CD14-positive monocyte (primary cell): ENCODE data around the gene TBCK. TPM values are rescaled to one million over a fixed set of nuclear protein-coding genes. Genes with fewer than 3 reads are reported as not detected.

Experiments used
- DNase-seq, 3 donors: peaks; one replicate each; pipeline ENCODE4 v3.0.0-alpha.2; 2011 to 2022
- H2AFZ ChIP-seq: 2 replicates; pipeline ENCODE4 v1.6.0; 2012; ENCODE audit warnings: mild to moderate bottlenecking, low read depth, low read length, inconsistent platforms; ENCODE audit not compliant: insufficient read depth, poor library complexity, severe bottlenecking
- H3K27ac ChIP-seq, 2 donors: 1 replicate in 1 of 2; 2 replicates in 1 of 2; pipeline ENCODE4 v1.5.1; 2012 to 2013; ENCODE audit warnings: low read length in 2 of 2, control low read depth in 1 of 2, inconsistent platforms in 1 of 2, low read depth in 1 of 2, mild to moderate bottlenecking in 1 of 2
- H3K27me3 ChIP-seq, 2 donors: one replicate each; pipeline versions ENCODE4 v1.6.0 to v1.6.1; 2011 to 2013; ENCODE audit warnings: low read length in 2 of 2; ENCODE audit not compliant: control insufficient read depth in 2 of 2, insufficient read depth in 2 of 2
- H3K36me3 ChIP-seq, 2 donors: replicated peaks in 1 of 2; 1 replicate in 1 of 2; 2 replicates in 1 of 2; pipeline versions ENCODE4 v1.5.1 to v1.6.1; 2012 to 2013; ENCODE audit warnings: low read length in 2 of 2, control low read depth in 1 of 2, inconsistent platforms in 1 of 2, mild to moderate bottlenecking in 1 of 2; ENCODE audit not compliant: insufficient read depth in 2 of 2, control insufficient read depth in 1 of 2
- H3K4me1 ChIP-seq, 2 donors: 1 replicate in 1 of 2; 2 replicates in 1 of 2; pipeline versions ENCODE4 v1.5.1 to v1.6.1; 2012 to 2013; ENCODE audit warnings: low read length in 2 of 2, control low read depth in 1 of 2, inconsistent platforms in 1 of 2, mild to moderate bottlenecking in 1 of 2, moderate library complexity in 1 of 2; ENCODE audit not compliant: insufficient read depth in 2 of 2, control insufficient read depth in 1 of 2
- H3K4me2 ChIP-seq: replicated peaks from 2 replicates; pipeline ENCODE3; 2012; ENCODE audit warnings: low read length, moderate library complexity, mild to moderate bottlenecking; ENCODE audit not compliant: poor library complexity, severe bottlenecking; ENCODE audit errors: extremely low read depth
- H3K4me3 ChIP-seq, 3 experiments: fragments of 200-600 bp in 1 of 3; sonication (generic) in 1 of 3; replicated peaks in 1 of 3; 1 replicate in 2 of 3; 2 replicates in 1 of 3; pipeline ENCODE4 v1.5.1; 2011 to 2013; ENCODE audit warnings: low read length in 3 of 3, mild to moderate bottlenecking in 3 of 3, control low read depth in 2 of 3, low read depth in 2 of 3, inconsistent platforms in 1 of 3, moderate library complexity in 1 of 3
- H3K79me2 ChIP-seq: 2 replicates; pipeline ENCODE4 v1.6.0; 2012; ENCODE audit warnings: mild to moderate bottlenecking, control low read depth, inconsistent platforms, low read length, moderate library complexity; ENCODE audit not compliant: insufficient read depth
- H3K9ac ChIP-seq: 2 replicates; pipeline ENCODE4 v1.6.0; 2017; ENCODE audit warnings: low read length, mild to moderate bottlenecking; ENCODE audit not compliant: insufficient read depth, poor library complexity, severe bottlenecking
- H3K9me3 ChIP-seq, 2 donors: replicated peaks in 1 of 2; 1 replicate in 1 of 2; 2 replicates in 1 of 2; pipeline versions ENCODE4 v1.5.1 to v1.6.1; 2012 to 2013; ENCODE audit warnings: low read length in 2 of 2, control low read depth in 1 of 2; ENCODE audit not compliant: control insufficient read depth in 1 of 2, insufficient read depth in 1 of 2
- H4K20me1 ChIP-seq: 2 replicates; pipeline ENCODE4 v1.6.0; 2012; ENCODE audit warnings: mild to moderate bottlenecking, low read length, control low read depth, moderate library complexity; ENCODE audit not compliant: insufficient read depth
- H3K27ac Mint-ChIP-seq, 7 donors: one replicate each; pipeline ENCODE4 v1.8.0; 2020; ENCODE audit warnings: mild to moderate bottlenecking in 7 of 7, mixed read lengths in 7 of 7, moderate library complexity in 6 of 7, inconsistent platforms in 2 of 7
- H3K27me3 Mint-ChIP-seq, 3 donors: one replicate each; pipeline ENCODE4 v1.8.0; 2021 to 2022; ENCODE audit warnings: low read depth in 3 of 3, mild to moderate bottlenecking in 3 of 3, mixed read lengths in 3 of 3, moderate library complexity in 3 of 3, inconsistent platforms in 1 of 3
- H3K36me3 Mint-ChIP-seq, 2 donors: one replicate each; pipeline ENCODE4 v1.8.0; 2020; ENCODE audit warnings: mixed read lengths in 2 of 2, inconsistent platforms in 1 of 2, mild to moderate bottlenecking in 1 of 2
- H3K4me1 Mint-ChIP-seq: one replicate; pipeline ENCODE4 v1.8.0; 2020; ENCODE audit warnings: mild to moderate bottlenecking, mixed read lengths
- H3K4me3 Mint-ChIP-seq, 2 donors: one replicate each; pipeline ENCODE4 v1.8.0; 2020; ENCODE audit warnings: mild to moderate bottlenecking in 2 of 2, mixed read lengths in 2 of 2, moderate library complexity in 1 of 2
- H3K9me3 Mint-ChIP-seq, 7 donors: one replicate each; pipeline ENCODE4 v1.8.0; 2020 to 2022; ENCODE audit warnings: mixed read lengths in 7 of 7, mild to moderate bottlenecking in 6 of 7, moderate library complexity in 6 of 7, inconsistent platforms in 2 of 7
- WGBS: methylation state at CpG from one replicate; pipeline ENCODE4 v1.1.5; 2013; ENCODE audit warnings: missing lambda C conversion rate; ENCODE audit not compliant: insufficient coverage; 5-methylcytosine and 5-hydroxymethylcytosine counted together
- intact Hi-C, 2 donors: fragments of 100-400 bp; cut with micrococcal nuclease; formaldehyde crosslinking; loops; one replicate each; pipeline versions ENCODE4 v1.15.0 to v1.15.1; 2023
- polyA plus RNA-seq, 3 donors: library from polyadenylated mRNA; depleted of rRNA in 1 of 3; unstranded in 2 of 3; stranded (reverse) in 1 of 3; fragments of 300-500 nt in 2 of 3; fragments of >200 nt in 1 of 3; fragmentation: Illumina TruSeq in 2 of 3; gene quantifications; 1 replicate in 2 of 3; 2 replicates in 1 of 3; pipeline ENCODE4 v1.2.3, GENCODE V29; 2012 to 2021
- TF ChIP-seq, protein P1 (sequence below): fragments of 200-600 bp; IDR thresholded peaks from one replicate; pipeline ENCODE4 v1.8.0; 2022; ENCODE audit warnings: antibody characterized with exemption, mild to moderate bottlenecking

The TBCK gene
- polyA plus RNA-seq, 3 donors, result 8.0 to 14.0 (median 12.5) TPM

GRCh38 chr4:106317815-106318214 lies 1.8 kb upstream of the TBCK start:
- H3K4me1 ChIP-seq, result peaks cover 20 to 25% of the 10 kb centered on the region in 2 donors
- H3K79me2 ChIP-seq, result peaks cover 84% of the 10 kb centered on the region
- H3K36me3 Mint-ChIP-seq, result peaks cover 15 to 17% of the 10 kb centered on the region in 2 donors
- no peak overlapping the region for H2AFZ ChIP-seq
- peak overlapping the region in 1 of 3 experiments; percentile 95 for H3K4me3 ChIP-seq
- H3K27me3 Mint-ChIP-seq, result no peaks in the 10 kb centered on the region
- WGBS, result no CpG with 5 or more reads among the region's 1 CpG
- H3K4me1 Mint-ChIP-seq, result peaks cover 18% of the 10 kb centered on the region
- no peak overlapping the region for H3K4me3 Mint-ChIP-seq
- H3K36me3 ChIP-seq, result peaks cover 5 to 13% of the 10 kb centered on the region in 2 donors
- no peaks in the 10 kb centered on the region for H3K27me3 ChIP-seq
- no peak for DNase-seq
- peak overlapping the region; percentile 77 for H3K4me2 ChIP-seq
- peak overlapping the region in 1 of 7 donors; percentile 66 for H3K27ac Mint-ChIP-seq
- no peaks in the 10 kb centered on the region for H3K9me3 ChIP-seq
- no peaks in the 10 kb centered on the region for H4K20me1 ChIP-seq
- H3K9me3 Mint-ChIP-seq, result peaks cover 0 to 9% (median 3%) of the 10 kb centered on the region in 7 donors
- TF ChIP-seq, protein P1, sequence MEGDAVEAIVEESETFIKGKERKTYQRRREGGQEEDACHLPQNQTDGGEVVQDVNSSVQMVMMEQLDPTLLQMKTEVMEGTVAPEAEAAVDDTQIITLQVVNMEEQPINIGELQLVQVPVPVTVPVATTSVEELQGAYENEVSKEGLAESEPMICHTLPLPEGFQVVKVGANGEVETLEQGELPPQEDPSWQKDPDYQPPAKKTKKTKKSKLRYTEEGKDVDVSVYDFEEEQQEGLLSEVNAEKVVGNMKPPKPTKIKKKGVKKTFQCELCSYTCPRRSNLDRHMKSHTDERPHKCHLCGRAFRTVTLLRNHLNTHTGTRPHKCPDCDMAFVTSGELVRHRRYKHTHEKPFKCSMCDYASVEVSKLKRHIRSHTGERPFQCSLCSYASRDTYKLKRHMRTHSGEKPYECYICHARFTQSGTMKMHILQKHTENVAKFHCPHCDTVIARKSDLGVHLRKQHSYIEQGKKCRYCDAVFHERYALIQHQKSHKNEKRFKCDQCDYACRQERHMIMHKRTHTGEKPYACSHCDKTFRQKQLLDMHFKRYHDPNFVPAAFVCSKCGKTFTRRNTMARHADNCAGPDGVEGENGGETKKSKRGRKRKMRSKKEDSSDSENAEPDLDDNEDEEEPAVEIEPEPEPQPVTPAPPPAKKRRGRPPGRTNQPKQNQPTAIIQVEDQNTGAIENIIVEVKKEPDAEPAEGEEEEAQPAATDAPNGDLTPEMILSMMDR, result no peak
- no peak overlapping the region for H3K27ac ChIP-seq
- intact Hi-C loops, result no loop called here
- no peak overlapping the region for H3K9ac ChIP-seq

- TF ChIP-seq, protein P1, result no peak
- H3K9me3 Mint-ChIP-seq, result peaks cover 0 to 9% (median 3%) of the 10 kb centered on the region in 7 donors
- peak overlapping the region; percentile 81 for H2AFZ ChIP-seq
- peaks cover 83% of the 10 kb centered on the region for H3K79me2 ChIP-seq
- peak overlapping the region; percentile 94 for H3K9ac ChIP-seq
- no peaks in the 10 kb centered on the region for H3K9me3 ChIP-seq
- peaks cover 17% of the 10 kb centered on the region for H3K4me1 Mint-ChIP-seq
- H3K27me3 ChIP-seq, result no peaks in the 10 kb centered on the region
- peaks cover 13 to 15% of the 10 kb centered on the region in 2 donors for H3K36me3 Mint-ChIP-seq
- no peaks in the 10 kb centered on the region for H4K20me1 ChIP-seq
- H3K4me3 ChIP-seq, result peak overlapping the region; percentile 94 to 100 (median 95)
- no peak overlapping the region for H3K27ac Mint-ChIP-seq
- no peak overlapping the region for H3K4me3 Mint-ChIP-seq
- no peaks in the 10 kb centered on the region for H3K27me3 Mint-ChIP-seq
- peaks cover 5 to 13% of the 10 kb centered on the region in 2 donors for H3K36me3 ChIP-seq
- H3K27ac ChIP-seq, result peak overlapping the region; percentile 100
- intact Hi-C loops, result no loop called here
- peak in 1 of 3 donors; percentile 7 for DNase-seq
- peak overlapping the region; percentile 77 for H3K4me2 ChIP-seq
- WGBS, result 4% methylated on average over 9 of the region's 13 CpGs
- H3K4me1 ChIP-seq, result peaks cover 20 to 25% of the 10 kb centered on the region in 2 donors
Measured at GRCh38 chr4:106316773-106317409, 882 bp upstream of the TBCK start.
